Measurements from ENCODE around the gene CISD1. TPM values are rescaled to one million over a fixed set of nuclear protein-coding genes. Genes with fewer than 3 reads are reported as not detected.

The CISD1 gene
- total and polyA plus RNA-seq, 2 experiments from 2014 or later, result 31.7 to 212 TPM

GRCh38 chr10:58330431-58330830, 61.5 kb downstream of the CISD1 start:
- Histone ChIP-seq H3K4me1 (ENCODE audit: low read depth) (no peaks in the 10 kb centered on the region), H3K36me3 (no peaks in the 10 kb centered on the region), H3K4me3 (no peak overlapping the region), H3K9me3 (ENCODE audit: low read depth) (no peaks in the 10 kb centered on the region), H3K27ac (no peak overlapping the region), H3K27me3 (no peaks in the 10 kb centered on the region)
- TF ChIP-seq, protein P1, sequence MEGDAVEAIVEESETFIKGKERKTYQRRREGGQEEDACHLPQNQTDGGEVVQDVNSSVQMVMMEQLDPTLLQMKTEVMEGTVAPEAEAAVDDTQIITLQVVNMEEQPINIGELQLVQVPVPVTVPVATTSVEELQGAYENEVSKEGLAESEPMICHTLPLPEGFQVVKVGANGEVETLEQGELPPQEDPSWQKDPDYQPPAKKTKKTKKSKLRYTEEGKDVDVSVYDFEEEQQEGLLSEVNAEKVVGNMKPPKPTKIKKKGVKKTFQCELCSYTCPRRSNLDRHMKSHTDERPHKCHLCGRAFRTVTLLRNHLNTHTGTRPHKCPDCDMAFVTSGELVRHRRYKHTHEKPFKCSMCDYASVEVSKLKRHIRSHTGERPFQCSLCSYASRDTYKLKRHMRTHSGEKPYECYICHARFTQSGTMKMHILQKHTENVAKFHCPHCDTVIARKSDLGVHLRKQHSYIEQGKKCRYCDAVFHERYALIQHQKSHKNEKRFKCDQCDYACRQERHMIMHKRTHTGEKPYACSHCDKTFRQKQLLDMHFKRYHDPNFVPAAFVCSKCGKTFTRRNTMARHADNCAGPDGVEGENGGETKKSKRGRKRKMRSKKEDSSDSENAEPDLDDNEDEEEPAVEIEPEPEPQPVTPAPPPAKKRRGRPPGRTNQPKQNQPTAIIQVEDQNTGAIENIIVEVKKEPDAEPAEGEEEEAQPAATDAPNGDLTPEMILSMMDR (IDR thresholded peaks at IDR 0.05; ENCODE audit: low read depth, low read length), result no peak
- no peak for DNase-seq (ENCODE audit: low read depth in 1 of 2, low spot score in 1 of 2)

- TF ChIP-seq, protein P1 (IDR thresholded peaks at IDR 0.05; ENCODE audit: low read depth, low read length), result no peak
- no peaks in the 10 kb centered on the region for H3K36me3 ChIP-seq
- H3K4me3 ChIP-seq, result no peak overlapping the region
- H3K27me3 ChIP-seq, result no peaks in the 10 kb centered on the region
- H3K4me1 ChIP-seq (ENCODE audit: low read depth), result peaks cover 8% of the 10 kb centered on the region
- no peaks in the 10 kb centered on the region for H3K9me3 ChIP-seq (ENCODE audit: low read depth)
- no peak overlapping the region for H3K27ac ChIP-seq
- no peak for DNase-seq (ENCODE audit: low read depth in 1 of 2, low spot score in 1 of 2)
Measured at GRCh38 chr10:58331646-58332045, 62.7 kb downstream of the CISD1 start.

DNA sequence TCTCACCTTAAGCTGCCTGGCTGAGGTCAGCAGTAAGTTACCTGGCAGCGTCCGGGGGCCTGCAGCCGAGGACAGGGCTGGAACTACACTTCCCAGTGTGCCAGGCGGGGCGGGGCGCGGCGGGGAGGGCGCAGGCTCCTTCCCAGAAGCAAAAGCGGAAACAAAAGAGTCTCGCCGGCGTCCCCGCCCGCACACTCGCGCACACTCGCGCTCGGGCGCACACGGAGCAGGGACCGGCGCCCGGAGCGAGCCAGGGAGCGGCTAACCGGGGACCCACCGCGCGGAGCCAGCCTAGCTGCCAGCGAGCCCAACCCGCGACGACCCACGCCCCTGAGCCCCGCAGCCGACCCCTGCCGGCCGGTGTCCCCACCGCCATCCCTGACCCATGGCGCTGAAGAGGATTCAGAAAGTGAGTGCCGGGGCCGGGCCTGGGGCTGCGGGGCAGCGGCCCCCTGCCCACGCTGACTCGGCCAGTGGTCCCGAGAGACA, 65.9 kb downstream of the CISD1 start, which contains the start of gene UBE2D1:
Gene UBE2D1 (plus strand): TSS at position 190 of the 489 bp plus-strand sequence. CDS start 196 bp downstream, at position 386.
- Histone ChIP-seq H3K27ac (peak within 1 kb of the TSS; percentile 57), H3K4me3 (peak within 1 kb of the TSS; percentile 80), H3K4me1 (ENCODE audit: low read depth) (peaks cover 8% of the 10 kb centered on the region), H3K36me3 (no peaks in the 10 kb centered on the region), H3K27me3 (no peaks in the 10 kb centered on the region), H3K9me3 (ENCODE audit: low read depth) (no peaks in the 10 kb centered on the region)
- TF ChIP-seq, protein P1 (IDR thresholded peaks at IDR 0.05; ENCODE audit: low read depth, low read length), result peak; percentile 14
- peak; percentile 83 to 87 for DNase-seq (ENCODE audit: low read depth in 1 of 2, low spot score in 1 of 2)

- Histone ChIP-seq H3K9me3 (ENCODE audit: low read depth) (no peaks in the 10 kb centered on the region), H3K27me3 (no peaks in the 10 kb centered on the region), H3K4me3 (peak overlapping the region; percentile 80), H3K4me1 (ENCODE audit: low read depth) (peaks cover 8% of the 10 kb centered on the region), H3K27ac (peak overlapping the region; percentile 57), H3K36me3 (no peaks in the 10 kb centered on the region)
- DNase-seq (ENCODE audit: low read depth in 1 of 2, low spot score in 1 of 2), result peak; percentile 28 to 41
- TF ChIP-seq, protein P1 (IDR thresholded peaks at IDR 0.05; ENCODE audit: low read depth, low read length), result no peak
Measured at GRCh38 chr10:58335306-58336005, 66.5 kb downstream of the CISD1 start.

DNA sequence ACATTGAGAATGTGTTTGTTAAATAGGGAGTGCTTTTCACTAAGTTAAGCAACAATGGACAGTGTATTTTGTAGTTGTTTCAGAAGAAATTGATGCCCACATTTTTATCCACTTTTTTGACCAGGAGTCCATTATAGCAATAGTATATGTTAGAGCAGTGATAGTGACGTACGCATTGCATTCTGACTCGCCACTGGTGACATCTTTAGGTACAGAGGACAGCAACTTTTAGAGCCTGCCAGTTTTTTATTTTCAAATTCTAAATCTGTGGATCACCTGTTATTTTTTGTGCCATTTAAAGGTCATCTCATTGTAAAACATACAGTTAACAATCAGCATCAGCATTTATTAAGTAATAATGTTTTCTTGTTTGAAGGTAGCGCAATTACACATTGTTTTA, 67.3 kb downstream of the CISD1 start:
- H3K36me3 ChIP-seq, result no peaks in the 10 kb centered on the region
- H3K27ac ChIP-seq, result peak overlapping the region; percentile 57
- H3K9me3 ChIP-seq (ENCODE audit: low read depth), result no peaks in the 10 kb centered on the region
- H3K4me1 ChIP-seq (ENCODE audit: low read depth), result peaks cover 8% of the 10 kb centered on the region
- DNase-seq (ENCODE audit: low read depth in 1 of 2, low spot score in 1 of 2), result no peak
- TF ChIP-seq, protein P1 (IDR thresholded peaks at IDR 0.05; ENCODE audit: low read depth, low read length), result no peak
- peak overlapping the region; percentile 80 for H3K4me3 ChIP-seq
- H3K27me3 ChIP-seq, result no peaks in the 10 kb centered on the region

Other genes with a start within 250 kb of the CISD1 start
- 3.9 and 4.9 TPM in 2 replicates for gene IPMK, start 1.3 kb upstream of the CISD1 start, total RNA-seq
- gene IPMK, start 1.3 kb upstream of the CISD1 start, polyA plus RNA-seq, result 2.3 and 4.4 TPM in 2 replicates
- 12.6 and 13.5 TPM in 2 replicates for gene UBE2D1, start 65.8 kb downstream of the CISD1 start, total RNA-seq
- gene UBE2D1, start 65.8 kb downstream of the CISD1 start, polyA plus RNA-seq, result 27.4 and 34.9 TPM in 2 replicates
- 21.0 and 21.1 TPM in 2 replicates for gene TFAM, start 116.2 kb downstream of the CISD1 start, total RNA-seq
- gene TFAM, start 116.2 kb downstream of the CISD1 start, polyA plus RNA-seq, result 46.4 and 47.5 TPM in 2 replicates
- gene BICC1, start 243.7 kb downstream of the CISD1 start, total RNA-seq, result 11.3 and 13.2 TPM in 2 replicates
- 6.4 and 7.2 TPM in 2 replicates for gene BICC1, start 243.7 kb downstream of the CISD1 start, polyA plus RNA-seq